ENCODE data around the gene TRANK1. TPM values are rescaled to one million over a fixed set of nuclear protein-coding genes. Genes with fewer than 3 reads are reported as not detected.

The TRANK1 gene
- total RNA-seq, 1 experiment from 2014 or later: 10.3 TPM

DNA sequence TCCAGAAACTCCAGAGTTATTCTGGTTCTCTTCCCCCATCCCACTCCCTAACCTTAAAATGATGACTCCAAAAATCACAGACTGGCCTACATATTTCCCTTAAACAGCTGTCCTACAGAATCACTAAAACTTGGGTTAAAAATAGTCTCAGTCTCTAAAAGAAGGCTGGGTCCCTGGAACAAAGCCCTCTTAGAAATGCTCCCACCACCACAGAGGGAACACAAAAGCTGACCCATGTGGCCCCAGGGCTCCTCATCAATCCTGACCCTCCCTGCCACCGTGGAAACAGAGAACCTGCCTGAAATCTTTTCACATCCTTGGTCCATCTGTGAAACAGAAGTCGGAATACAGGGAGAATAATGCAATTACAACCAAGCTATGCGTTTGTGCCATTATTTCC lies 124.8 kb downstream of the TRANK1 start:
- Mint-ChIP-seq H3K4me1 (ENCODE audit: low read depth, unreplicated experiment) (no peaks in the 10 kb centered on the region), H3K9me3 (ENCODE audit: low read depth, unreplicated experiment) (no peaks in the 10 kb centered on the region), H3K4me3 (ENCODE audit: low read depth, unreplicated experiment) (no peak overlapping the region), H3K27ac (ENCODE audit: unreplicated experiment) (no peak overlapping the region), H3K36me3 (ENCODE audit: insufficient read depth, unreplicated experiment) (no peaks in the 10 kb centered on the region), H3K27me3 (ENCODE audit: unreplicated experiment) (peaks cover 46% of the 10 kb centered on the region)
- CTCF ChIA-PET: no interaction called here
- intact Hi-C loops (cut with micrococcal nuclease; ENCODE audit: unreplicated experiment): no loop called here
- TF ChIP-seq CTCF (IDR thresholded peaks at IDR 0.05; ENCODE audit: unreplicated experiment): no peak
- DNase-seq: no peak
- no TSS peak for BruUV-seq (replicated peaks)

- H3K36me3 Mint-ChIP-seq (ENCODE audit: insufficient read depth, unreplicated experiment): no peaks in the 10 kb centered on the region
- H3K4me3 Mint-ChIP-seq (ENCODE audit: low read depth, unreplicated experiment): no peak overlapping the region
- no peak overlapping the region for H3K27ac Mint-ChIP-seq (ENCODE audit: unreplicated experiment)
- no peaks in the 10 kb centered on the region for H3K9me3 Mint-ChIP-seq (ENCODE audit: low read depth, unreplicated experiment)
- H3K4me1 Mint-ChIP-seq (ENCODE audit: low read depth, unreplicated experiment): no peaks in the 10 kb centered on the region
- TF ChIP-seq CTCF (IDR thresholded peaks at IDR 0.05; ENCODE audit: unreplicated experiment): no peak
- intact Hi-C loops (cut with micrococcal nuclease; ENCODE audit: unreplicated experiment): no loop called here
- no TSS peak for BruUV-seq (replicated peaks)
- CTCF ChIA-PET: no interaction called here
- no peak for DNase-seq
- H3K27me3 Mint-ChIP-seq (ENCODE audit: unreplicated experiment): peaks cover 60% of the 10 kb centered on the region
These were observed 126.9 kb downstream of the TRANK1 start for GRCh38 chr3:36817806-36818533.

DNA sequence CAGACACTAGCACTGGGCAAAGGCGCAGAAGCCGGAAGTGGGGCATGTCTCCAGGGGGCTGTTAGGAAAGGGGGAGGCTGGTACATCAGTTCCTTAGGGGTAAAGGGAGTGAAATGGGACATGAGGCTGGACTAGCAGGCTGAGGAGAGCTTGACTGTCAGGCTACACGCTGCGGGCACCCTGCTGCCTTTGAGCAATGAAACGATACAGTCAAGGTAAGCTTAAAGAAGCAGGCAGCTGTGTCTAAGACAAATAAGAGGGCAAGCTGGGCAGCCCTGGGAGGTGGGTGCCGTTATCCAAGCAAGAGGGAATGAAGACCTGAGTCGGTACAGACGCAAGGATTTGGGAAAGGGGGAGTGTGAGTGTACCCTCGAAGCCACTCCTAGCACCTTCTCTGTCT lies 129.5 kb downstream of the TRANK1 start:
- Mint-ChIP-seq H3K9me3 (ENCODE audit: low read depth, unreplicated experiment) (no peaks in the 10 kb centered on the region), H3K27me3 (ENCODE audit: unreplicated experiment) (peaks cover 63% of the 10 kb centered on the region), H3K36me3 (ENCODE audit: insufficient read depth, unreplicated experiment) (no peaks in the 10 kb centered on the region), H3K27ac (ENCODE audit: unreplicated experiment) (no peak overlapping the region), H3K4me3 (ENCODE audit: low read depth, unreplicated experiment) (no peak overlapping the region), H3K4me1 (ENCODE audit: low read depth, unreplicated experiment) (peaks cover 9% of the 10 kb centered on the region)
- TF ChIP-seq CTCF (IDR thresholded peaks at IDR 0.05; ENCODE audit: unreplicated experiment): no peak
- no TSS peak for BruUV-seq (replicated peaks)
- intact Hi-C loops (cut with micrococcal nuclease; ENCODE audit: unreplicated experiment): no loop called here
- CTCF ChIA-PET: interaction anchor here (1.0 kb wide), 1 partner anchor 9 kb away, joined by 3 read pairs; no protein-coding TSS in a partner anchor
- DNase-seq: no peak

DNA sequence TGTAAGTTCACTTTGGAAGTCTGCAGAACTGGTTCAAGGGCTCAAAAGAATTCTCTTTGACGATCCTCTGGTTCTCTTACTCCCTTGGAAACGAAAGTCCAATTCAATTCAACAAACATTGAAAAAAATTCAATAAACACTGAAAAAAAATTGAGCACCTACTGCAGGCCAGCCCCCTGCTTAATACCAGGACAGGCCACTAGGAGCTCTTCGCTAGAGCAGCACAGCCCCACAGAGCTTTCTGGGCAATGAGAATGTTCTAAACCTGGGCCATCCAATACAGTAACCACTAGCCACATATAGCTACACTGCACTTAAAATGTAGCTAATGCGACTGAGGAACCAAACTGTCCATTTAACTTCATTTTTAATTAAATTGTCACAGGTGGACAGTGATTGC lies 130.1 kb downstream of the TRANK1 start:
- H3K9me3 Mint-ChIP-seq (ENCODE audit: low read depth, unreplicated experiment): no peaks in the 10 kb centered on the region
- H3K4me3 Mint-ChIP-seq (ENCODE audit: low read depth, unreplicated experiment): no peak overlapping the region
- no TSS peak for BruUV-seq (replicated peaks)
- peaks cover 9% of the 10 kb centered on the region for H3K4me1 Mint-ChIP-seq (ENCODE audit: low read depth, unreplicated experiment)
- H3K27ac Mint-ChIP-seq (ENCODE audit: unreplicated experiment): no peak overlapping the region
- intact Hi-C loops (cut with micrococcal nuclease; ENCODE audit: unreplicated experiment): no loop called here
- no peak for DNase-seq
- TF ChIP-seq CTCF (IDR thresholded peaks at IDR 0.05; ENCODE audit: unreplicated experiment): no peak
- CTCF ChIA-PET: no interaction called here
- H3K36me3 Mint-ChIP-seq (ENCODE audit: insufficient read depth, unreplicated experiment): no peaks in the 10 kb centered on the region
- H3K27me3 Mint-ChIP-seq (ENCODE audit: unreplicated experiment): peaks cover 61% of the 10 kb centered on the region
